IMR-90 (cell line): Measurements from ENCODE around the gene KMT2C. TPM values are rescaled to one million over a fixed set of nuclear protein-coding genes. Genes with fewer than 3 reads are reported as not detected.

Experiments used
- ATAC-seq: fragments of 200-7000 bp; cut with Tn5 transposase; 2 replicates; pipeline ENCODE4 v1.9.1; 2020; ENCODE audit warnings: low read depth, mild to moderate bottlenecking, moderate library complexity
- BruUV-seq: library from RNA; stranded (reverse); fragments of 400-500 nt; replicated peaks from 2 replicates; lab custom pipeline; 2021; lab: Mats Ljungman, UMichigan
- CTCF ChIA-PET: fragments of 300-600 bp; formaldehyde crosslinking; extraction: SDS; loops from one replicate; lab custom pipeline; 2021; ENCODE audit warnings: antibody characterized with exemption; lab: Yijun Ruan, JAX
- POLR2A ChIA-PET: fragments of 300-600 bp; sonication (Branson Sonifier 250); formaldehyde crosslinking; loops from one replicate; lab custom pipeline; 2022; ENCODE audit warnings: antibody characterized with exemption; ENCODE audit not compliant: unreplicated experiment; lab: Charles Lee
- DNase-seq: peaks from one replicate; pipeline ENCODE4 v3.0.0; 2013
- H2AFZ ChIP-seq: replicated peaks from 2 replicates; pipeline ENCODE3; 2013; ENCODE audit warnings: low read length, mild to moderate bottlenecking; ENCODE audit not compliant: poor library complexity
- H2AK5ac ChIP-seq: 2 replicates; pipeline ENCODE4 v1.6.1; 2013; ENCODE audit warnings: low read depth, low read length, inconsistent platforms
- H2AK9ac ChIP-seq: replicated peaks from 2 replicates; pipeline ENCODE3; 2013; ENCODE audit warnings: mild to moderate bottlenecking, low read depth, low read length, moderate library complexity; ENCODE audit not compliant: poor library complexity
- H2BK120ac ChIP-seq: 2 replicates; pipeline ENCODE4 v1.6.1; 2013; ENCODE audit warnings: low read depth, low read length, inconsistent platforms
- H2BK15ac ChIP-seq: 3 replicates; pipeline ENCODE4 v1.6.1; 2013; ENCODE audit warnings: low read depth, low read length, inconsistent platforms
- H2BK20ac ChIP-seq: 2 replicates; pipeline ENCODE4 v1.6.1; 2013; ENCODE audit warnings: low read depth, mild to moderate bottlenecking, inconsistent platforms, low read length, moderate library complexity
- H2BK5ac ChIP-seq: 2 replicates; pipeline ENCODE4 v1.6.1; 2013; ENCODE audit warnings: mild to moderate bottlenecking, low read depth, low read length, inconsistent platforms; ENCODE audit not compliant: poor library complexity, severe bottlenecking
- H3K14ac ChIP-seq: replicated peaks from 2 replicates; pipeline ENCODE4 v1.6.1; 2013; ENCODE audit warnings: low read depth, low read length, inconsistent platforms
- H3K18ac ChIP-seq: 2 replicates; pipeline ENCODE4 v1.6.1; 2013; ENCODE audit warnings: low read depth, low read length, control low read depth
- H3K23ac ChIP-seq: 2 replicates; pipeline ENCODE4 v1.6.1; 2013; ENCODE audit warnings: low read depth, low read length, inconsistent platforms
- H3K27ac ChIP-seq: 2 replicates; pipeline ENCODE4 v1.5.1; 2013; ENCODE audit warnings: mild to moderate bottlenecking, control low read depth, low read length; ENCODE audit not compliant: insufficient read depth
- H3K27me3 ChIP-seq: 2 replicates; pipeline ENCODE4 v1.6.1; 2013; ENCODE audit warnings: low read length; ENCODE audit not compliant: control insufficient read depth, insufficient read depth
- H3K36me3 ChIP-seq: 2 replicates; pipeline ENCODE4 v1.6.1; 2013; ENCODE audit warnings: low read length, mixed read lengths; ENCODE audit not compliant: control insufficient read depth, insufficient read depth
- H3K4ac ChIP-seq: 2 replicates; pipeline ENCODE4 v1.6.1; 2013; ENCODE audit warnings: low read depth, low read length, inconsistent platforms
- H3K4me1 ChIP-seq: 2 replicates; pipeline ENCODE4 v1.6.1; 2013; ENCODE audit warnings: low read length, mixed read lengths; ENCODE audit not compliant: control insufficient read depth, insufficient read depth
- H3K4me2 ChIP-seq: 2 replicates; pipeline ENCODE4 v1.6.1; 2013; ENCODE audit warnings: low read depth, mild to moderate bottlenecking, control low read depth, low read length, moderate library complexity
- H3K4me3 ChIP-seq: 2 replicates; pipeline ENCODE4 v1.5.1; 2013; ENCODE audit warnings: low read depth, mild to moderate bottlenecking, control low read depth, low read length, moderate library complexity; ENCODE audit not compliant: insufficient read depth
- H3K56ac ChIP-seq: 2 replicates; pipeline ENCODE4 v1.6.1; 2013; ENCODE audit warnings: low read length, inconsistent platforms; ENCODE audit not compliant: insufficient read depth; ENCODE audit errors: extremely low read depth
- H3K79me1 ChIP-seq, 2 experiments: 2 replicates each; pipeline ENCODE4 v1.6.1; 2013; ENCODE audit warnings: low read length in 2 of 2, inconsistent platforms in 1 of 2, low read depth in 1 of 2
- H3K9ac ChIP-seq: 2 replicates; pipeline ENCODE4 v1.6.1; 2013; ENCODE audit warnings: low read depth, low read length, control low read depth
- H3K9me1 ChIP-seq: 2 replicates; pipeline ENCODE4 v1.6.1; 2013; ENCODE audit warnings: low read length, inconsistent platforms; ENCODE audit not compliant: insufficient read depth
- H3K9me3 ChIP-seq: 2 replicates; pipeline ENCODE4 v1.6.1; 2013; ENCODE audit warnings: low read length; ENCODE audit not compliant: control insufficient read depth, insufficient read depth
- H4K20me1 ChIP-seq: 2 replicates; pipeline ENCODE4 v1.6.1; 2013; ENCODE audit warnings: low read length, inconsistent platforms; ENCODE audit not compliant: insufficient read depth
- H4K5ac ChIP-seq: 2 replicates; pipeline ENCODE4 v1.6.1; 2013; ENCODE audit warnings: mild to moderate bottlenecking, low read depth, low read length, control low read depth
- H4K8ac ChIP-seq, 2 experiments: 2 replicates each; pipeline ENCODE4 v1.6.1; 2013; ENCODE audit warnings: low read depth in 2 of 2, low read length in 2 of 2, control low read depth in 1 of 2, inconsistent platforms in 1 of 2
- H4K91ac ChIP-seq: 2 replicates; pipeline ENCODE4 v1.6.1; 2013; ENCODE audit warnings: low read depth, low read length, inconsistent platforms; ENCODE audit not compliant: insufficient read depth
- BHLHE40 ChIP-seq: fragments of 150-350 bp; IDR thresholded peaks from 2 replicates; pipeline ENCODE4 v1.6.1; 2016; ENCODE audit warnings: mild to moderate bottlenecking, low read depth, low read length
- CEBPB ChIP-seq: IDR thresholded peaks from 2 replicates; pipeline ENCODE4 v1.6.1; 2012; ENCODE audit warnings: low read depth, low read length, improper control_type of control experiment
- CHD1 ChIP-seq: IDR thresholded peaks from 2 replicates; pipeline ENCODE4 v1.6.1; 2012; ENCODE audit warnings: low read depth, low read length, improper control_type of control experiment
- FOS ChIP-seq: fragments of 150-350 bp; IDR thresholded peaks from 2 replicates; pipeline ENCODE4 v1.6.1; 2016; ENCODE audit warnings: low read depth, low read length
- MAFK ChIP-seq: IDR thresholded peaks from 2 replicates; pipeline ENCODE4 v1.6.1; 2012; ENCODE audit warnings: low read depth, low read length, improper control_type of control experiment
- MAZ ChIP-seq: IDR thresholded peaks from 2 replicates; pipeline ENCODE4 v1.6.1; 2012; ENCODE audit warnings: low read depth, mild to moderate bottlenecking, low read length, improper control_type of control experiment, moderate library complexity, borderline replicate concordance
- POLR2A ChIP-seq: IDR thresholded peaks from 2 replicates; pipeline ENCODE4 v1.6.1; 2012; ENCODE audit warnings: mild to moderate bottlenecking, low read depth, low read length
- RFX5 ChIP-seq: IDR thresholded peaks from 2 replicates; pipeline ENCODE4 v1.8.0; 2012; ENCODE audit warnings: low read depth, mild to moderate bottlenecking, low read length, moderate library complexity
- WGBS, 2 experiments: methylation state at CpG; one replicate each; pipeline versions ENCODE4 v1.1.5 to v1.1.7; 2013; ENCODE audit warnings: missing lambda C conversion rate in 2 of 2; ENCODE audit not compliant: insufficient read length in 1 of 2; ENCODE audit errors: extremely low coverage in 2 of 2; 5-methylcytosine and 5-hydroxymethylcytosine counted together
- dilution Hi-C: fragments of 300-500 bp; cut with HindIII; formaldehyde crosslinking; loops from one replicate; pipeline ENCODE4 v1.14.3; 2018; ENCODE audit warnings: low sequenced_read_pairs; ENCODE audit not compliant: unreplicated experiment
- in situ Hi-C: fragments of 300-500 bp; cut with MboI; formaldehyde crosslinking; loops from 3 replicates; pipeline ENCODE4 v1.14.3; 2019; ENCODE audit warnings: low sequenced_read_pairs, inconsistent platforms, mixed read lengths
- intact Hi-C: fragments of 100-400 bp; cut with micrococcal nuclease; formaldehyde crosslinking; loops from 2 replicates; pipeline ENCODE4 v1.10.0; 2022
- polyA plus RNA-seq, 3 experiments: library from polyadenylated mRNA; depleted of rRNA; stranded (reverse); fragments of >200 nt; gene quantifications; 2 replicates each; pipeline ENCODE4 v1.2.3, GENCODE V29; 2012; ENCODE audit warnings: low replicate concordance in 1 of 3
- total RNA-seq: library from RNA; depleted of rRNA; stranded (reverse); fragments of >200 nt; gene quantifications from 2 replicates; pipeline ENCODE4 v1.2.3, GENCODE V29; 2012
- TF ChIP-seq, protein P1 (sequence below): fragments of 150-350 bp; IDR thresholded peaks from 2 replicates; pipeline ENCODE4 v1.6.1; 2017; ENCODE audit warnings: mild to moderate bottlenecking, antibody characterized with exemption, low read length, low read depth
- TF ChIP-seq, protein P2 (sequence below): conservative IDR thresholded peaks from 2 replicates; pipeline ENCODE4 v1.5.1; 2012; ENCODE audit warnings: mild to moderate bottlenecking, low read depth, low read length, improper control_type of control experiment

The KMT2C gene
- total and polyA plus RNA-seq, 2 of the 4 experiments (the other 2 are of a cell fraction): 8.0 to 23.3 TPM

DNA sequence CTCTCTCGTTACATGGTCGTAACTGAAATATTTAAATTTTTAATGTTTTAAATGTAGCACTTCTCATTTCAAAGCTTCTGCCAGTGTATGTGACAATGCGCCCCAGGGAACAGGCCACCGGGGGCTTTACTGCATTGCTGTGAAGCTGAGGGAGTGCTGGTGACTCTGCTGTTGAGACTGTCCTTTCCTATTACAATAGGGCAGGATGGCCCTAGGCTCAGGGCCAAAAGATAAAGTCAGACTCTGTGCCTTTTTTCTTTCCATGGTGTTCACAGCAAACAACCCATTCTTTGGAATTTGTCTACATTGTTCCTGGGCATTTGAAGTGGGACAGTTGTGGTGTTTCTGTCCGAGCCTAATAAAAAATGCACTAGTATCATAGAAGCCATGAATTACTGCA, 303.0 kb downstream of the KMT2C start:
- TF ChIP-seq BHLHE40 (no peak), RFX5 (no peak), CHD1 (no peak), FOS (no peak), MAZ (no peak), MAFK (no peak), CEBPB (no peak), POLR2A (no peak)
- TF ChIP-seq, protein P1, sequence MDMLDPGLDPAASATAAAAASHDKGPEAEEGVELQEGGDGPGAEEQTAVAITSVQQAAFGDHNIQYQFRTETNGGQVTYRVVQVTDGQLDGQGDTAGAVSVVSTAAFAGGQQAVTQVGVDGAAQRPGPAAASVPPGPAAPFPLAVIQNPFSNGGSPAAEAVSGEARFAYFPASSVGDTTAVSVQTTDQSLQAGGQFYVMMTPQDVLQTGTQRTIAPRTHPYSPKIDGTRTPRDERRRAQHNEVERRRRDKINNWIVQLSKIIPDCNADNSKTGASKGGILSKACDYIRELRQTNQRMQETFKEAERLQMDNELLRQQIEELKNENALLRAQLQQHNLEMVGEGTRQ: no peak
- TF ChIP-seq, protein P2, sequence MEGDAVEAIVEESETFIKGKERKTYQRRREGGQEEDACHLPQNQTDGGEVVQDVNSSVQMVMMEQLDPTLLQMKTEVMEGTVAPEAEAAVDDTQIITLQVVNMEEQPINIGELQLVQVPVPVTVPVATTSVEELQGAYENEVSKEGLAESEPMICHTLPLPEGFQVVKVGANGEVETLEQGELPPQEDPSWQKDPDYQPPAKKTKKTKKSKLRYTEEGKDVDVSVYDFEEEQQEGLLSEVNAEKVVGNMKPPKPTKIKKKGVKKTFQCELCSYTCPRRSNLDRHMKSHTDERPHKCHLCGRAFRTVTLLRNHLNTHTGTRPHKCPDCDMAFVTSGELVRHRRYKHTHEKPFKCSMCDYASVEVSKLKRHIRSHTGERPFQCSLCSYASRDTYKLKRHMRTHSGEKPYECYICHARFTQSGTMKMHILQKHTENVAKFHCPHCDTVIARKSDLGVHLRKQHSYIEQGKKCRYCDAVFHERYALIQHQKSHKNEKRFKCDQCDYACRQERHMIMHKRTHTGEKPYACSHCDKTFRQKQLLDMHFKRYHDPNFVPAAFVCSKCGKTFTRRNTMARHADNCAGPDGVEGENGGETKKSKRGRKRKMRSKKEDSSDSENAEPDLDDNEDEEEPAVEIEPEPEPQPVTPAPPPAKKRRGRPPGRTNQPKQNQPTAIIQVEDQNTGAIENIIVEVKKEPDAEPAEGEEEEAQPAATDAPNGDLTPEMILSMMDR: no peak
- Histone ChIP-seq H3K14ac (no peak overlapping the region), H3K36me3 (peaks cover 47% of the 10 kb centered on the region), H2BK5ac (no peak overlapping the region), H3K9me3 (no peaks in the 10 kb centered on the region; the same call in 1 of the 2 replicates), H2AK9ac (no peak overlapping the region), H3K4me3 (no peak overlapping the region), H3K23ac (no peak overlapping the region), H3K56ac (no peak overlapping the region), H4K8ac (no peak overlapping the region), H3K4ac (no peak overlapping the region), H4K20me1 (0 out of 2 replicates have a peak, but pooled peaks cover 3% of the 10 kb centered on the region), H3K9me1 (peaks cover 11% of the 10 kb centered on the region; the same call in 1 of the 2 replicates), H3K4me2 (no peak overlapping the region), H3K27me3 (no peaks in the 10 kb centered on the region), H2AFZ (no peak overlapping the region), H4K5ac (no peak overlapping the region), H3K4me1 (no peaks in the 10 kb centered on the region), H3K27ac (no peak overlapping the region), H2BK15ac (no peak overlapping the region), H2BK120ac (no peak overlapping the region), H3K9ac (no peak overlapping the region), H3K79me1 (peaks cover 4 to 6% of the 10 kb centered on the region in 2 experiments; a peak in 3 of 4 replicates), H3K18ac (no peak overlapping the region), H2BK20ac (no peak overlapping the region), H2AK5ac (no peak overlapping the region), H4K91ac (no peak overlapping the region)
- intact Hi-C loops (no loop called here), in situ Hi-C loops (no loop called here), dilution Hi-C loops (no loop called here)
- no CpG with 5 or more reads among the region's 5 CpGs for WGBS, 2 experiments
- BruUV-seq: no TSS peak
- DNase-seq (no peak), ATAC-seq (no peak)
- POLR2A ChIA-PET: no interaction called here
- CTCF ChIA-PET: no interaction called here
